GM19452 (cell line): Measurements from ENCODE around the gene AMBRA1.
A peak's percentile ranks its signal among the peaks of the same experiment; 100 is the strongest.

ENCODE experiments used
- ATAC-seq: cut with Tn5 transposase; IDR thresholded peaks from one replicate; pipeline ENCODE4 v1.9.1; 2021; ENCODE audit not compliant: unreplicated experiment

AMBRA1 gene

GRCh38 chr11:46413760-46414465, 179.9 kb downstream of the AMBRA1 start:
- ATAC-seq, result no peak

- no peak for ATAC-seq
Observed at GRCh38 chr11:46410021-46410420, 183.8 kb downstream of the AMBRA1 start.

- ATAC-seq, result no peak
Observed at GRCh38 chr11:46408407-46408986, 185.3 kb downstream of the AMBRA1 start.

- no peak for ATAC-seq
Observed at GRCh38 chr11:46407635-46408034, 186.2 kb downstream of the AMBRA1 start.

GRCh38 chr11:46404476-46405017, 189.3 kb downstream of the AMBRA1 start:
- ATAC-seq, result no peak

- no peak for ATAC-seq
Observed at GRCh38 chr11:46402957-46403902, 190.6 kb downstream of the AMBRA1 start.

- no peak for ATAC-seq
Observed at GRCh38 chr11:46397526-46397925, 196.3 kb downstream of the AMBRA1 start.

GRCh38 chr11:46393759-46394158, 200.1 kb downstream of the AMBRA1 start:
- no peak for ATAC-seq

GRCh38 chr11:46393231-46393616, 200.6 kb downstream of the AMBRA1 start:
- no peak for ATAC-seq

GRCh38 chr11:46392421-46393230, 201.2 kb downstream of the AMBRA1 start:
- peak; percentile 51 for ATAC-seq

GRCh38 chr11:46391578-46392420, 202.0 kb downstream of the AMBRA1 start, which contains the start of gene CHRM4:
Gene CHRM4 (minus strand): TSS chr11:46391776. CDS start chr11:46386557, 5,219 bp downstream.
- ATAC-seq, result no peak

- no peak for ATAC-seq
Observed at GRCh38 chr11:46391186-46391577, 202.6 kb downstream of the AMBRA1 start.

GRCh38 chr11:46390331-46391171, 203.3 kb downstream of the AMBRA1 start:
- no peak for ATAC-seq

- peak; percentile 62 for ATAC-seq
Observed at GRCh38 chr11:46389450-46390330, 204.1 kb downstream of the AMBRA1 start.

GRCh38 chr11:46388619-46389449, 205.0 kb downstream of the AMBRA1 start:
- ATAC-seq, result no peak

- ATAC-seq, result no peak
Observed at GRCh38 chr11:46387919-46388618, 205.8 kb downstream of the AMBRA1 start.
